ENCODE results near the gene FOSB. TPM values are rescaled to one million over a fixed set of nuclear protein-coding genes. Genes with fewer than 3 reads are reported as not detected.

FOSB gene
- total RNA-seq, 3 donors from 2014 or later, result 29.8 to 109 (median 38.4) TPM

DNA sequence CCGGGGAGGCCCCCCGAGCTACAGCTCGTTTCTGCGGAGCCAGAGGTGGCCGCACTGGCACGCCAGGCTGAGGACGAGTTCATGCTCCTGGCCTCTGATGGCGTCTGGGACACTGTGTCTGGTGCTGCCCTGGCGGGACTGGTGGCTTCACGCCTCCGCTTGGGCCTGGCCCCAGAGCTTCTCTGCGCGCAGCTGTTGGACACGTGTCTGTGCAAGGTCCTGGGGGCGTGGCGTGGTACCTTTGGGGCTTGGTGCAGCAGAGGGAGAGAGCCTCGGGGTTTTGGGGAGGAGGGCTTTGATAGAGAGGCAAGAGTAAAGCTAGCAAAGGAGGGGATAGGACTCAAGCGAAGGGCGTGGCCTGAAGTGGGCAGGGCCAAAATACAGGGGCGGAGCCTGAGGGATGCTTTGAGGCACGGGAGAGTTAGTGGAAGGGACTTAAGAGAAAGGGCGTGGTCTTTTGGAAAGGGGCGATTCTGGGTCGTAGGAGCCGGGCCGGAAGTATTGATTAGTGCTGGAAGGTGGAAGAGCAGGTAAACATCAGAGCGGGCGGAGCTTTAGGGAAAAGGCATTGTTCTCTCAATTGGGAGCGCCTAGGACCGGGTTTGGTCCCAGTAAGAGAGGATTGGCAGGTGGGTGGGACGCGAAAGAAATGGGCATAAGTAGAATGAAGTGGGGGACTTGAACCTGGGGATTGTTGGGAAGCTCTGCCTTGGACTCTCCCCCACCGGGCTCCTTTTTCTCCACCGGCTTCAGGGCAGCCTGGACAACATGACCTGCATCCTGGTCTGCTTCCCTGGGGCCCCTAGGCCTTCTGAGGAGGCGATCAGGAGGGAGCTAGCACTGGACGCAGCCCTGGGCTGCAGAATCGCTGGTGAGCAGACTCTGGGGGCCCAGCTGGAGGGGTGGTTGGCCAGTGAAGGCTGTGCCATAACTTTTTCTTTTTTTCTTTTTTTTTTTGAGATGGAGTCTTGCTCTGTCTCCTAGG is 31.7 kb downstream of the FOSB start:
- DNase-seq (ENCODE audit: low spot score in 2 of 2), result no peak
- no peak overlapping the region for H3K27ac ChIP-seq
- H3K4me1 ChIP-seq, result peaks cover 0 to 14% of the 10 kb centered on the region in 2 donors
- TF ChIP-seq POLR2AphosphoS5 (IDR thresholded peaks at IDR 0.05) (no peak), POLR2A (IDR thresholded peaks at IDR 0.05) (no peak)
- TF ChIP-seq, protein P1, sequence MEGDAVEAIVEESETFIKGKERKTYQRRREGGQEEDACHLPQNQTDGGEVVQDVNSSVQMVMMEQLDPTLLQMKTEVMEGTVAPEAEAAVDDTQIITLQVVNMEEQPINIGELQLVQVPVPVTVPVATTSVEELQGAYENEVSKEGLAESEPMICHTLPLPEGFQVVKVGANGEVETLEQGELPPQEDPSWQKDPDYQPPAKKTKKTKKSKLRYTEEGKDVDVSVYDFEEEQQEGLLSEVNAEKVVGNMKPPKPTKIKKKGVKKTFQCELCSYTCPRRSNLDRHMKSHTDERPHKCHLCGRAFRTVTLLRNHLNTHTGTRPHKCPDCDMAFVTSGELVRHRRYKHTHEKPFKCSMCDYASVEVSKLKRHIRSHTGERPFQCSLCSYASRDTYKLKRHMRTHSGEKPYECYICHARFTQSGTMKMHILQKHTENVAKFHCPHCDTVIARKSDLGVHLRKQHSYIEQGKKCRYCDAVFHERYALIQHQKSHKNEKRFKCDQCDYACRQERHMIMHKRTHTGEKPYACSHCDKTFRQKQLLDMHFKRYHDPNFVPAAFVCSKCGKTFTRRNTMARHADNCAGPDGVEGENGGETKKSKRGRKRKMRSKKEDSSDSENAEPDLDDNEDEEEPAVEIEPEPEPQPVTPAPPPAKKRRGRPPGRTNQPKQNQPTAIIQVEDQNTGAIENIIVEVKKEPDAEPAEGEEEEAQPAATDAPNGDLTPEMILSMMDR (IDR thresholded peaks at IDR 0.05), result no peak
- no peaks in the 10 kb centered on the region for H3K9me3 ChIP-seq
- peaks cover 0 to 7% of the 10 kb centered on the region in 2 donors for H3K27me3 ChIP-seq
- intact Hi-C loops (cut with DNase I; ENCODE audit: low total_unique reads), result no loop called here
- no peaks in the 10 kb centered on the region for H3K36me3 ChIP-seq
- peak overlapping the region; percentile 18 to 60 (median 44) for H3K4me3 ChIP-seq

DNA sequence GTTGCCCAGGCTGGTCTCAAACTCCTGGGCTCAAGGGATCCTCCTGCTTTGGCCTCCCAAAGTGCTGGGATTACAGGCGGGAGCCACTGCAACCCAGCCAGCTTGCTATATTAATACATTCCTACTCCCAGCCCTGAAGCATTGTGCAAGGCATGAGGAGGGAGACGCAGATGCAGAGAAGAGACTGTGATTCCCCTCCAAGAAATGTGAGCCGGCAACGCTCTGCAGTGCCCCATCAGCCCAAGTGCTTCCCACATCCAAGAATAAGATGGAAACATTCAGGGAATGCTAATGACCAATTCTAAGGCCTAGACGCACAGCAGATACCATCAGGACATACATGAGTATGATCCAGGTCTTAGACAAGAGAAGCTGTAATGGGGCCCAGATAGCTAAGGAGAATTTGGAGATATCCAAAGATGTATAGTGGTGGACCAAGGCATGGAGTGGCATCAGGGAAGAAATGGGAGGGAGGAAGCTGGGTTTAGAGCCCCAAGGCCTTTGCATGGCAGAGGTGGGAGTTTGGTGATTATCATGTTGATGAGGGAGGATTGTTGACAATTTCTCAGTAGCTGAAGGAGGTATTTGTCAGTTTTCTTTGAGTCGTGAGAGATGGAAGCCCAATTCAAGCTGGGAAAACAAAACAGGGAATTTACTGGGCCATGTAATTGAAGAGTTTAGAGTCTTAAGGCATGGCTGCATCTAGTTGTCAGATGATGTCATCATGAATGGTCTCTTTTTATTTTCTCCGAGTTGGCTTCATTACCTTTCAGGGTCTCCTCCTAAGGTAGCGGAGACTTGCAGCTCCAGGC is 33.3 kb downstream of the FOSB start:
- TF ChIP-seq, protein P1 (IDR thresholded peaks at IDR 0.05), result no peak
- TF ChIP-seq POLR2A (IDR thresholded peaks at IDR 0.05) (no peak), POLR2AphosphoS5 (IDR thresholded peaks at IDR 0.05) (no peak)
- H3K36me3 ChIP-seq, result no peaks in the 10 kb centered on the region
- no peak for DNase-seq (ENCODE audit: low spot score in 2 of 2)
- no peak overlapping the region for H3K27ac ChIP-seq
- H3K9me3 ChIP-seq, result no peaks in the 10 kb centered on the region
- intact Hi-C loops (cut with DNase I; ENCODE audit: low total_unique reads), result no loop called here
- H3K27me3 ChIP-seq, result peaks cover 0 to 7% of the 10 kb centered on the region in 2 donors
- no peak overlapping the region for H3K4me3 ChIP-seq
- H3K4me1 ChIP-seq, result peaks cover 0 to 14% of the 10 kb centered on the region in 2 donors

DNA sequence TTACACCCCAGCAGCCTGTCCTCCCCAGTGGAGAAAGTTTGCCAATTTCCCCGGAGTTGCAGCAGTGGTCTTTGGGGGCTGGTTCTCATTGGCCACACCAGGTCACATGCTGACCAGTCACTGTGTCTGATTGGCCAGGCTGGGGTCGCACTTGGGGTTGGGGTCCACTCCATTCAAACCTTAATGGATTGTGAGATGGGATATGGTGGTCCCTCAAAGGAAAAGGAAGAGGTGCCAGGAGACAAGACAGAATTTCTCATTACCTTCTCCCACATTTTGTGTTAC is 33.9 kb downstream of the FOSB start:
- Histone ChIP-seq H3K27ac (no peak overlapping the region), H3K36me3 (no peaks in the 10 kb centered on the region), H3K4me1 (peaks cover 0 to 14% of the 10 kb centered on the region in 2 donors), H3K4me3 (no peak overlapping the region), H3K9me3 (no peaks in the 10 kb centered on the region), H3K27me3 (peaks cover 0 to 7% of the 10 kb centered on the region in 2 donors)
- DNase-seq (ENCODE audit: low spot score in 2 of 2), result no peak
- TF ChIP-seq POLR2A (IDR thresholded peaks at IDR 0.05) (no peak), POLR2AphosphoS5 (IDR thresholded peaks at IDR 0.05) (no peak)
- TF ChIP-seq, protein P1 (IDR thresholded peaks at IDR 0.05), result no peak
- intact Hi-C loops (cut with DNase I; ENCODE audit: low total_unique reads), result no loop called here

DNA sequence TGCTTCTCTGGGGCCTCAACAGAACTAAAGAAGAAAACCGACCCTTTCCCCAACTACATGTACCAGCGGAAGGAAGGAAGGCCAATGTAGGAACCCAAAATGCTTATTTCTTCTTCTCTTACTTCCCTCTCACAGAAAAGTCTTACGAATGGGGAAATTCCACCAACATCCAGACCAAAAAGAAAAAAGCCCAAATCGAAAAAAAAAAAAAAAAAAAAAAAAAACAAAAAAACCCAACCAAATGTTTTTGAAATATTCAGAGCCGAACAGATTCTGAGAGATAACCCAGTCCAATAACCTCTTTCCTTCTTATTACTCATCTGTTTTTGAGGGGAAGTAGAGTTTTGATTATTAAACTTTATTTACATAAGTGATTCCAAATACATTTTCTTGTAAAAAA is 34.3 kb downstream of the FOSB start:
- no peak overlapping the region for H3K4me3 ChIP-seq
- H3K36me3 ChIP-seq, result no peaks in the 10 kb centered on the region
- peaks cover 0 to 14% of the 10 kb centered on the region in 2 donors for H3K4me1 ChIP-seq
- intact Hi-C loops (cut with DNase I; ENCODE audit: low total_unique reads), result no loop called here
- TF ChIP-seq, protein P1 (IDR thresholded peaks at IDR 0.05), result no peak
- TF ChIP-seq POLR2AphosphoS5 (IDR thresholded peaks at IDR 0.05) (no peak), POLR2A (IDR thresholded peaks at IDR 0.05) (no peak)
- no peaks in the 10 kb centered on the region for H3K9me3 ChIP-seq
- DNase-seq (ENCODE audit: low spot score in 2 of 2), result no peak
- no peak overlapping the region for H3K27ac ChIP-seq
- peaks cover 0 to 7% of the 10 kb centered on the region in 2 donors for H3K27me3 ChIP-seq

Data from breast epithelium (tissue), 4 donors.